ENCODE measurements around the gene UBE2D2.

UBE2D2 gene

DNA sequence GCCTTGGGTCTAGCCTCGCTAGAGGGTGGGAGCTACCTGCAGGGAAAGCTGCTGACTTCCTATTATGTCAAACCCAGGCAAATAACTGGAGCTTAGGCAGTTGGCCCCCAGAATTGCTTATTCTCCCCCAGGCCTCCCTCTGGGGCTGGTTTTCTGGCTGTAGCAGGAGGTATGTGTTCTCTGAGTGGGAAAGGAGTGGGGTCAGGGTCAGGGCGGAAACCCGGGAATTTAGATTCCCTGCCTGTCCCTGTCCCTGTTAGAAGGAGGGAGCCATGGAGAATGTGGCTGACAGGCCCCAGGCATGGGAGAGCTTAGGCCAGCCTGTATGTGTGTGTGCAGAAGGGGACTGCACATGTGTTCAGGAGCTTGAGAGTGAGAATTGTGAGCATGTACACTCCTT, 73.4 kb downstream of the UBE2D2 start:
- H3K4me3 ChIP-seq (ENCODE audit: low read depth, low read length, poor library complexity, severe bottlenecking) = no peak overlapping the region
- H4K20me1 ChIP-seq (ENCODE audit: insufficient read depth, low read length) = no peaks in the 10 kb centered on the region
- H3K4me1 ChIP-seq (ENCODE audit: insufficient read depth, low read length, severe bottlenecking) = peaks cover 65% of the 10 kb centered on the region
- no peak overlapping the region for H3K4me2 ChIP-seq (ENCODE audit: low read length)
- H3K79me2 ChIP-seq (ENCODE audit: insufficient read depth, low read length) = no peaks in the 10 kb centered on the region
- TF ChIP-seq, protein P1, sequence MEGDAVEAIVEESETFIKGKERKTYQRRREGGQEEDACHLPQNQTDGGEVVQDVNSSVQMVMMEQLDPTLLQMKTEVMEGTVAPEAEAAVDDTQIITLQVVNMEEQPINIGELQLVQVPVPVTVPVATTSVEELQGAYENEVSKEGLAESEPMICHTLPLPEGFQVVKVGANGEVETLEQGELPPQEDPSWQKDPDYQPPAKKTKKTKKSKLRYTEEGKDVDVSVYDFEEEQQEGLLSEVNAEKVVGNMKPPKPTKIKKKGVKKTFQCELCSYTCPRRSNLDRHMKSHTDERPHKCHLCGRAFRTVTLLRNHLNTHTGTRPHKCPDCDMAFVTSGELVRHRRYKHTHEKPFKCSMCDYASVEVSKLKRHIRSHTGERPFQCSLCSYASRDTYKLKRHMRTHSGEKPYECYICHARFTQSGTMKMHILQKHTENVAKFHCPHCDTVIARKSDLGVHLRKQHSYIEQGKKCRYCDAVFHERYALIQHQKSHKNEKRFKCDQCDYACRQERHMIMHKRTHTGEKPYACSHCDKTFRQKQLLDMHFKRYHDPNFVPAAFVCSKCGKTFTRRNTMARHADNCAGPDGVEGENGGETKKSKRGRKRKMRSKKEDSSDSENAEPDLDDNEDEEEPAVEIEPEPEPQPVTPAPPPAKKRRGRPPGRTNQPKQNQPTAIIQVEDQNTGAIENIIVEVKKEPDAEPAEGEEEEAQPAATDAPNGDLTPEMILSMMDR (IDR thresholded peaks at IDR 0.05; ENCODE audit: low read length) = no peak
- no peak for TF ChIP-seq EZH2 (IDR thresholded peaks at IDR 0.05; ENCODE audit: borderline replicate concordance, low read length)
- no peaks in the 10 kb centered on the region for H3K9me2 ChIP-seq (ENCODE audit: low read depth, low read length)
- no peaks in the 10 kb centered on the region for H3K36me3 ChIP-seq (ENCODE audit: insufficient read depth, low read length)
- H3K27ac ChIP-seq (ENCODE audit: low read depth, low read length, poor library complexity, severe bottlenecking) = peak overlapping the region; percentile 98
- H2AFZ ChIP-seq (ENCODE audit: low read length) = no peak overlapping the region
- 0 out of 2 replicates have a peak, but pooled peaks cover 6% of the 10 kb centered on the region for H3F3A ChIP-seq (ENCODE audit: insufficient read depth, low read length)
- H3K9me3 ChIP-seq (ENCODE audit: low read length) = no peaks in the 10 kb centered on the region
- no peak overlapping the region; the same call in 1 of the 2 replicates for H3K9ac ChIP-seq (ENCODE audit: low read length)
- no peaks in the 10 kb centered on the region for H3K27me3 ChIP-seq (ENCODE audit: insufficient read depth, low read length)

DNA sequence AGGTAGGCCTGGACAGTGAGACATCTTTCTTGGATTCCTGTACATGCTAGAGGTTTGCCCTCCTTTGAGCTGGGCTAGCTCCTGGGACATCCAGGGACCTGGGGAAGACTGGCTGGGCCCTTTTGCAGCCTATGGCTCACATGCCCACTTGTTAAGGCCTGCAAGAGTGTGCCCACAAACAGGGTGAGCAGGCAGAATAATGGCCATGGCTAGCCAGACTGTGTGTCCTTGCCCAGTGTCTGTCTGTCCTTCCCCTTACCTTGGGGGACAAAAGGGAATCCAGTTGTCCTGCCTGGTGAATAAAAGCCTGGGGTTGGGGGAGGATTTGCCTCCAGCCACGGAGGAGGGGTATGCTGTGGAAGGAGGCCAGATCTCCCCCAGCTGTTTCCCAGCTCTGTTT, 74.1 kb downstream of the UBE2D2 start:
- Histone ChIP-seq H3K79me2 (ENCODE audit: insufficient read depth, low read length) (no peaks in the 10 kb centered on the region), H3F3A (ENCODE audit: insufficient read depth, low read length) (0 out of 2 replicates have a peak, but pooled peaks cover 6% of the 10 kb centered on the region), H3K9ac (ENCODE audit: low read length) (peak overlapping the region; percentile 60; the same call in 1 of the 2 replicates), H3K9me3 (ENCODE audit: low read length) (no peaks in the 10 kb centered on the region), H4K20me1 (ENCODE audit: insufficient read depth, low read length) (no peaks in the 10 kb centered on the region), H3K4me2 (ENCODE audit: low read length) (peak overlapping the region; percentile 98; the same call in 1 of the 2 replicates), H3K9me2 (ENCODE audit: low read depth, low read length) (no peaks in the 10 kb centered on the region), H3K27ac (ENCODE audit: low read depth, low read length, poor library complexity, severe bottlenecking) (peak overlapping the region; percentile 98), H2AFZ (ENCODE audit: low read length) (no peak overlapping the region), H3K4me3 (ENCODE audit: low read depth, low read length, poor library complexity, severe bottlenecking) (no peak overlapping the region), H3K4me1 (ENCODE audit: insufficient read depth, low read length, severe bottlenecking) (peaks cover 67% of the 10 kb centered on the region), H3K36me3 (ENCODE audit: insufficient read depth, low read length) (no peaks in the 10 kb centered on the region), H3K27me3 (ENCODE audit: insufficient read depth, low read length) (no peaks in the 10 kb centered on the region)
- TF ChIP-seq, protein P1 (IDR thresholded peaks at IDR 0.05; ENCODE audit: low read length) = no peak
- no peak for TF ChIP-seq EZH2 (IDR thresholded peaks at IDR 0.05; ENCODE audit: borderline replicate concordance, low read length)

DNA sequence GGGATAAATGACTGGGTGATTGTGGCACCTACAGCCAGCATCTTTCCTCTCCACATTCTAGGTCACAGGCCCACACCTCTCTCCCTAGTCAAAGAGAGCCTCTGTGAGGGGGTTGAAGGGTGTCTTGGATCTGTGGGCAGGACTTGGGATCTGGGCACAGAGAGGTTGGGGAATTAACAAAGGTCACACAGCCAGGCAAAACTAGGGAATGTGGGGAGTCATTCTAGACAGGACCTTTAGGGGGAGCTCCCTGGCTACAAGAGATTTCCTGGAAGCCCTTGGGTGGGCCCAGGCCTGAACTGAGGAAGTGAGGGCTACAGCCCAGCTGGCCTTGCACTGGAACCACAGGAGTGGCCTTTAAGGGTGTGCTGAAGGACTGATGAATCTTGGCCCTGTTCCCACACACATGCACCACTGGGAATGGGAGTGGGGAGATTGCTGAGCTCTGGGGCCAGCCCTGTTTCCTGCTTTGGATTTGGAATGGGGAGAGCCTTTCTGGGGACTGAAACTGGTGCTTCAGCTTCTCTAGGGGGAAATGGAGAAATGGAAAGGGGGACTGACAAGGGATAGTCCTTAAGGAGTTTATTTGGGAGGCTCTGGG, 74.6 kb downstream of the UBE2D2 start:
- Histone ChIP-seq H3K36me3 (ENCODE audit: insufficient read depth, low read length) (no peaks in the 10 kb centered on the region), H3K9ac (ENCODE audit: low read length) (peak overlapping the region; percentile 60; the same call in 1 of the 2 replicates), H3K4me2 (ENCODE audit: low read length) (peak overlapping the region; percentile 98), H3K79me2 (ENCODE audit: insufficient read depth, low read length) (no peaks in the 10 kb centered on the region), H3K4me1 (ENCODE audit: insufficient read depth, low read length, severe bottlenecking) (peaks cover 67% of the 10 kb centered on the region), H3K9me3 (ENCODE audit: low read length) (no peaks in the 10 kb centered on the region), H3K9me2 (ENCODE audit: low read depth, low read length) (no peaks in the 10 kb centered on the region), H3K27ac (ENCODE audit: low read depth, low read length, poor library complexity, severe bottlenecking) (peak overlapping the region; percentile 98), H3K4me3 (ENCODE audit: low read depth, low read length, poor library complexity, severe bottlenecking) (no peak overlapping the region), H2AFZ (ENCODE audit: low read length) (no peak overlapping the region), H3F3A (ENCODE audit: insufficient read depth, low read length) (0 out of 2 replicates have a peak, but pooled peaks cover 6% of the 10 kb centered on the region), H4K20me1 (ENCODE audit: insufficient read depth, low read length) (no peaks in the 10 kb centered on the region), H3K27me3 (ENCODE audit: insufficient read depth, low read length) (no peaks in the 10 kb centered on the region)
- TF ChIP-seq, protein P1 (IDR thresholded peaks at IDR 0.05; ENCODE audit: low read length) = peak; percentile 78
- no peak for TF ChIP-seq EZH2 (IDR thresholded peaks at IDR 0.05; ENCODE audit: borderline replicate concordance, low read length)
